GM23338 (cell line): ENCODE results near the gene ZBTB2. TPM values are rescaled to one million over a fixed set of nuclear protein-coding genes. Genes with fewer than 3 reads are reported as not detected.
A peak's percentile ranks its signal among the peaks of the same experiment; 100 is the strongest.

Source experiments
- ATAC-seq: fragments of 200-7000 bp; cut with Tn5 transposase; 3 replicates; pipeline ENCODE4 v1.9.1; 2020
- DNase-seq: peaks from one replicate; pipeline ENCODE4 v3.0.0-alpha.2; 2015; ENCODE audit warnings: low spot score
- H2AFZ ChIP-seq: fragments of 200-600 bp; sonication (generic); 2 replicates; pipeline ENCODE4 v1.8.0; 2016; ENCODE audit warnings: antibody characterized with exemption, mild to moderate bottlenecking, moderate library complexity
- H3F3A ChIP-seq: fragments of 200-600 bp; sonication (generic); replicated peaks from 2 replicates; pipeline ENCODE4 v1.8.0; 2017; ENCODE audit warnings: antibody characterized with exemption, mixed run types, low read depth
- H3K27ac ChIP-seq: fragments of 200-600 bp; sonication (generic); 2 replicates; pipeline ENCODE4 v1.6.1; 2016; ENCODE audit warnings: low read depth
- H3K27me3 ChIP-seq: fragments of 200-600 bp; sonication (generic); 2 replicates; pipeline ENCODE4 v1.8.0; 2016; ENCODE audit warnings: mild to moderate bottlenecking, mixed run types, moderate library complexity; ENCODE audit not compliant: insufficient read depth
- H3K36me3 ChIP-seq: fragments of 200-600 bp; sonication (generic); 2 replicates; pipeline ENCODE4 v1.8.0; 2016; ENCODE audit warnings: mild to moderate bottlenecking; ENCODE audit not compliant: insufficient read depth
- H3K4me1 ChIP-seq: fragments of 200-600 bp; sonication (generic); 2 replicates; pipeline ENCODE4 v1.8.0; 2016; ENCODE audit warnings: mild to moderate bottlenecking, moderate library complexity; ENCODE audit not compliant: insufficient read depth
- H3K4me2 ChIP-seq: fragments of 200-600 bp; sonication (generic); 2 replicates; pipeline ENCODE4 v1.7.1; 2017; ENCODE audit warnings: mixed run types
- H3K4me3 ChIP-seq: fragments of 200-600 bp; sonication (generic); 2 replicates; pipeline ENCODE4 v1.6.1; 2016; ENCODE audit warnings: mixed run types
- H3K79me2 ChIP-seq: fragments of 200-600 bp; sonication (generic); replicated peaks from 2 replicates; pipeline ENCODE4 v1.8.0; 2017; ENCODE audit warnings: mild to moderate bottlenecking; ENCODE audit not compliant: insufficient read depth
- H3K9me2 ChIP-seq: fragments of 200-600 bp; sonication (generic); 2 replicates; pipeline ENCODE4 v1.8.0; 2017; ENCODE audit not compliant: insufficient read depth
- H4K20me1 ChIP-seq: fragments of 200-600 bp; sonication (generic); replicated peaks from 2 replicates; pipeline ENCODE4 v1.8.0; 2017; ENCODE audit warnings: mild to moderate bottlenecking; ENCODE audit not compliant: insufficient read depth
- H3K27ac Mint-ChIP-seq: 2 replicates; pipeline ENCODE4 v1.8.0; 2020; ENCODE audit warnings: inconsistent platforms, mild to moderate bottlenecking, moderate library complexity, mixed read lengths
- H3K27me3 Mint-ChIP-seq: 3 replicates; pipeline ENCODE4 v1.8.0; 2022; ENCODE audit warnings: low read depth, mild to moderate bottlenecking, moderate library complexity, mixed read lengths, inconsistent platforms; ENCODE audit not compliant: insufficient read depth, poor library complexity
- H3K36me3 Mint-ChIP-seq: 3 replicates; pipeline ENCODE4 v1.8.0; 2021; ENCODE audit warnings: low read depth, mild to moderate bottlenecking, inconsistent platforms, moderate library complexity, mixed read lengths
- H3K4me1 Mint-ChIP-seq: 3 replicates; pipeline ENCODE4 v1.8.0; 2020; ENCODE audit warnings: mild to moderate bottlenecking, inconsistent platforms, mixed read lengths
- H3K4me3 Mint-ChIP-seq: 3 replicates; pipeline ENCODE4 v1.8.0; 2021; ENCODE audit warnings: moderate library complexity, mild to moderate bottlenecking, inconsistent platforms, mixed read lengths
- H3K9me3 Mint-ChIP-seq: 3 replicates; pipeline ENCODE4 v1.8.0; 2020; ENCODE audit warnings: moderate library complexity, mild to moderate bottlenecking, inconsistent platforms, mixed read lengths
- CREB1 ChIP-seq: fragments of 250-450 bp; sonication (Bioruptor Pico); IDR thresholded peaks from 2 replicates; pipeline ENCODE4 v1.5.0; 2020; ENCODE audit warnings: low read depth, mild to moderate bottlenecking, moderate library complexity
- EZH2 ChIP-seq: fragments of 200-600 bp; sonication (generic); IDR thresholded peaks from one replicate; pipeline ENCODE4 v1.8.0; 2017; ENCODE audit warnings: antibody characterized with exemption, mild to moderate bottlenecking, low read depth; ENCODE audit not compliant: unreplicated experiment
- EZH2phosphoT487 ChIP-seq: fragments of 200-600 bp; sonication (generic); IDR thresholded peaks from one replicate; pipeline ENCODE4 v1.8.1; 2018; ENCODE audit warnings: antibody characterized with exemption; ENCODE audit not compliant: unreplicated experiment
- POLR2AphosphoS5 ChIP-seq: IDR thresholded peaks from 2 replicates; pipeline ENCODE4 v1.6.1; 2016; ENCODE audit warnings: antibody characterized with exemption, low read depth
- STAT1 ChIP-seq: IDR thresholded peaks from one replicate; pipeline ENCODE4 v1.6.1; 2016; ENCODE audit warnings: antibody characterized with exemption; ENCODE audit not compliant: unreplicated experiment
- ZNF114 ChIP-seq: fragments of 250-450 bp; sonication (Bioruptor Pico); IDR thresholded peaks from 2 replicates; pipeline ENCODE4 v1.5.0; 2020; ENCODE audit warnings: mild to moderate bottlenecking, moderate library complexity
- polyA plus RNA-seq: library from polyadenylated mRNA; unstranded; fragments of >200 nt; fragmentation: Nextera tagmentation; extraction: Ambion mirVana; gene quantifications from 2 replicates; pipeline ENCODE4 v1.2.1, GENCODE V29; 2016
- total RNA-seq: library from RNA; depleted of rRNA; stranded (reverse); fragments of >200 nt; shearing (Covaris generic); gene quantifications from 2 replicates; pipeline ENCODE4 v1.2.3, GENCODE V29; 2014
- TF ChIP-seq, protein P1 (sequence below): fragments of 250-450 bp; sonication (Bioruptor Pico); IDR thresholded peaks from 2 replicates; pipeline ENCODE4 v1.5.0; 2020; ENCODE audit warnings: mild to moderate bottlenecking, moderate library complexity
- TF ChIP-seq, protein P2 (sequence below): IDR thresholded peaks from 2 replicates; pipeline ENCODE4 v1.6.1; 2016; ENCODE audit warnings: antibody characterized with exemption

Gene ZBTB2
- total and polyA plus RNA-seq, 2 experiments from 2014 or later, result 11.4 to 21.9 TPM

DNA sequence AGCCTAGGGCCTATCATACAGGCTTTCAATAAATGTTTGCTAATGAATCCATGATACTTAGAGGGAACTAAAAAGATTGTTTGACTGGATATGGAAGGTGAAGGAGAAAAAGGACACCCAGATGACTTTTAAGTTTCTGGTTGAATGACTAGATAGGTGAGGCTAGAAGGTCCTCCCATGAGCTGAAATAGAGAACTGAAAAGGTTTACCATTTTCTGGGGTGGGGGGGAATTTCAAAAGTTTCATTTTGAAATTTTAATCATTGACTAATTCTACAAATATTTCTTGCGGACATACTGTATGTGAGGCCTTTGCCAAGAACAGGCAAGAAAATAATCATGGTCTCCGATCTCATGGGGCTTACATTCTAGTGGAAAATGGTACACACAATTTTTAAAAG lies 17.9 kb upstream of the ZBTB2 start (continued):
- TF ChIP-seq, protein P1, sequence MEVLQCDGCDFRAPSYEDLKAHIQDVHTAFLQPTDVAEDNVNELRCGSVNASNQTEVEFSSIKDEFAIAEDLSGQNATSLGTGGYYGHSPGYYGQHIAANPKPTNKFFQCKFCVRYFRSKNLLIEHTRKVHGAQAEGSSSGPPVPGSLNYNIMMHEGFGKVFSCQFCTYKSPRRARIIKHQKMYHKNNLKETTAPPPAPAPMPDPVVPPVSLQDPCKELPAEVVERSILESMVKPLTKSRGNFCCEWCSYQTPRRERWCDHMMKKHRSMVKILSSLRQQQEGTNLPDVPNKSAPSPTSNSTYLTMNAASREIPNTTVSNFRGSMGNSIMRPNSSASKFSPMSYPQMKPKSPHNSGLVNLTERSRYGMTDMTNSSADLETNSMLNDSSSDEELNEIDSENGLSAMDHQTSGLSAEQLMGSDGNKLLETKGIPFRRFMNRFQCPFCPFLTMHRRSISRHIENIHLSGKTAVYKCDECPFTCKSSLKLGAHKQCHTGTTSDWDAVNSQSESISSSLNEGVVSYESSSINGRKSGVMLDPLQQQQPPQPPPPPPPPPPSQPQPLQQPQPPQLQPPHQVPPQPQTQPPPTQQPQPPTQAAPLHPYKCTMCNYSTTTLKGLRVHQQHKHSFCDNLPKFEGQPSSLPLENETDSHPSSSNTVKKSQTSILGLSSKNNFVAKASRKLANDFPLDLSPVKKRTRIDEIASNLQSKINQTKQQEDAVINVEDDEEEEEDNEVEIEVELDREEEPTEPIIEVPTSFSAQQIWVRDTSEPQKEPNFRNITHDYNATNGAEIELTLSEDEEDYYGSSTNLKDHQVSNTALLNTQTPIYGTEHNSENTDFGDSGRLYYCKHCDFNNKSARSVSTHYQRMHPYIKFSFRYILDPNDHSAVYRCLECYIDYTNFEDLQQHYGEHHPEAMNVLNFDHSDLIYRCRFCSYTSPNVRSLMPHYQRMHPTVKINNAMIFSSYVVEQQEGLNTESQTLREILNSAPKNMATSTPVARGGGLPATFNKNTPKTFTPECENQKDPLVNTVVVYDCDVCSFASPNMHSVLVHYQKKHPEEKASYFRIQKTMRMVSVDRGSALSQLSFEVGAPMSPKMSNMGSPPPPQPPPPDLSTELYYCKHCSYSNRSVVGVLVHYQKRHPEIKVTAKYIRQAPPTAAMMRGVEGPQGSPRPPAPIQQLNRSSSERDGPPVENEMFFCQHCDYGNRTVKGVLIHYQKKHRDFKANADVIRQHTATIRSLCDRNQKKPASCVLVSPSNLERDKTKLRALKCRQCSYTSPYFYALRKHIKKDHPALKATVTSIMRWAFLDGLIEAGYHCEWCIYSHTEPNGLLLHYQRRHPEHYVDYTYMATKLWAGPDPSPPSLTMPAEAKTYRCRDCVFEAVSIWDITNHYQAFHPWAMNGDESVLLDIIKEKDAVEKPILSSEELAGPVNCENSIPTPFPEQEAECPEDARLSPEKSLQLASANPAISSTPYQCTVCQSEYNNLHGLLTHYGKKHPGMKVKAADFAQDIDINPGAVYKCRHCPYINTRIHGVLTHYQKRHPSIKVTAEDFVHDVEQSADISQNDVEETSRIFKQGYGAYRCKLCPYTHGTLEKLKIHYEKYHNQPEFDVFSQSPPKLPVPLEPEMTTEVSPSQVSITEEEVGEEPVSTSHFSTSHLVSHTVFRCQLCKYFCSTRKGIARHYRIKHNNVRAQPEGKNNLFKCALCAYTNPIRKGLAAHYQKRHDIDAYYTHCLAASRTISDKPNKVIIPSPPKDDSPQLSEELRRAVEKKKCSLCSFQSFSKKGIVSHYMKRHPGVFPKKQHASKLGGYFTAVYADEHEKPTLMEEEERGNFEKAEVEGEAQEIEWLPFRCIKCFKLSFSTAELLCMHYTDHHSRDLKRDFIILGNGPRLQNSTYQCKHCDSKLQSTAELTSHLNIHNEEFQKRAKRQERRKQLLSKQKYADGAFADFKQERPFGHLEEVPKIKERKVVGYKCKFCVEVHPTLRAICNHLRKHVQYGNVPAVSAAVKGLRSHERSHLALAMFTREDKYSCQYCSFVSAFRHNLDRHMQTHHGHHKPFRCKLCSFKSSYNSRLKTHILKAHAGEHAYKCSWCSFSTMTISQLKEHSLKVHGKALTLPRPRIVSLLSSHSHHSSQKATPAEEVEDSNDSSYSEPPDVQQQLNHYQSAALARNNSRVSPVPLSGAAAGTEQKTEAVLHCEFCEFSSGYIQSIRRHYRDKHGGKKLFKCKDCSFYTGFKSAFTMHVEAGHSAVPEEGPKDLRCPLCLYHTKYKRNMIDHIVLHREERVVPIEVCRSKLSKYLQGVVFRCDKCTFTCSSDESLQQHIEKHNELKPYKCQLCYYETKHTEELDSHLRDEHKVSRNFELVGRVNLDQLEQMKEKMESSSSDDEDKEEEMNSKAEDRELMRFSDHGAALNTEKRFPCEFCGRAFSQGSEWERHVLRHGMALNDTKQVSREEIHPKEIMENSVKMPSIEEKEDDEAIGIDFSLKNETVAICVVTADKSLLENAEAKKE (CRISPR knock-in tag), result no peak
- TF ChIP-seq CREB1 (CRISPR knock-in tag), result no peak

DNA sequence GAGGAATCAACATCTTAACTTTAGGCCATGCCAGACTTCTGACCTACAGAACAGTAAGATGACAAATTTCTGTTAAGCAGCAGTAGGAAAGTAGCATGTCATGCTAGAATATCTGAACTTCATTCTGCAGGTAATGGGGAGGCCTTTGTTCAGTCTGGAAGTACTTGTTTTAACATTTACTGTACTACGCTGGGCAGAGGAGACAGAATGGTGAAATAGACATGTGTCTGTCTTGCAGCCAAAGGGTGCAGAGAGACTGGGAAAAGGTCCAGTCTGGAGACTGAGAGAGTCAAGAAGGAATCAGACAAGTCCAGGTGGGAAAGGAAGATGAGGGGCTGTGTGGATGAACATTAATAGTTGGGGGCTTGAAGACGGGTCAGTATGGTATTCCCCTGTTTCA lies 17.5 kb upstream of the ZBTB2 start:
- Histone ChIP-seq H3K9me2 (no peaks in the 10 kb centered on the region), H3F3A (0 out of 2 replicates have a peak, but pooled peaks cover 7% of the 10 kb centered on the region), H3K4me1 (no peaks in the 10 kb centered on the region), H4K20me1 (peaks cover 17% of the 10 kb centered on the region; the same call in 1 of the 2 replicates), H3K27ac (no peak overlapping the region), H3K36me3 (peaks cover 9% of the 10 kb centered on the region), H3K79me2 (peaks cover 10% of the 10 kb centered on the region; the same call in 1 of the 2 replicates), H3K27me3 (no peaks in the 10 kb centered on the region), H3K4me3 (no peak overlapping the region), H2AFZ (no peak overlapping the region), H3K4me2 (no peak overlapping the region)
- DNase-seq (no peak), ATAC-seq (no peak)
- Mint-ChIP-seq H3K27me3 (peaks cover 15% of the 10 kb centered on the region), H3K4me3 (no peak overlapping the region), H3K36me3 (peaks cover 67% of the 10 kb centered on the region), H3K9me3 (no peaks in the 10 kb centered on the region; the same call in 2 of the 3 replicates), H3K4me1 (no peaks in the 10 kb centered on the region), H3K27ac (peak overlapping the region; percentile 3; the same call in 1 of the 2 replicates)
- TF ChIP-seq POLR2AphosphoS5 (no peak), ZNF114 (no peak), EZH2phosphoT487 (no peak), CREB1 (CRISPR knock-in tag) (no peak), EZH2 (no peak), STAT1 (no peak)
- TF ChIP-seq, protein P2, sequence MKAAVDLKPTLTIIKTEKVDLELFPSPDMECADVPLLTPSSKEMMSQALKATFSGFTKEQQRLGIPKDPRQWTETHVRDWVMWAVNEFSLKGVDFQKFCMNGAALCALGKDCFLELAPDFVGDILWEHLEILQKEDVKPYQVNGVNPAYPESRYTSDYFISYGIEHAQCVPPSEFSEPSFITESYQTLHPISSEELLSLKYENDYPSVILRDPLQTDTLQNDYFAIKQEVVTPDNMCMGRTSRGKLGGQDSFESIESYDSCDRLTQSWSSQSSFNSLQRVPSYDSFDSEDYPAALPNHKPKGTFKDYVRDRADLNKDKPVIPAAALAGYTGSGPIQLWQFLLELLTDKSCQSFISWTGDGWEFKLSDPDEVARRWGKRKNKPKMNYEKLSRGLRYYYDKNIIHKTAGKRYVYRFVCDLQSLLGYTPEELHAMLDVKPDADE, result no peak
- TF ChIP-seq, protein P1 (CRISPR knock-in tag), result no peak
